Tibial nerve (tissue), 4 donors: ENCODE results near the gene DGUOK.

Experiments used
- EP300 ChIP-seq, 2 donors: sonication (generic); formaldehyde crosslinking; IDR thresholded peaks; one replicate each; pipeline ENCODE4 v1.6.1; 2017; ENCODE audit warnings: antibody characterized with exemption in 2 of 2, mild to moderate bottlenecking in 1 of 2
- POLR2A ChIP-seq, 2 donors: fragments of 450-650 bp; IDR thresholded peaks; one replicate each; pipeline ENCODE4 v1.6.1; 2017; ENCODE audit warnings: antibody characterized with exemption in 2 of 2, mild to moderate bottlenecking in 2 of 2, moderate library complexity in 2 of 2
- TF ChIP-seq, protein P1 (sequence below), 5 experiments: fragments of 200-600 bp in 3 of 5; fragments of 450-650 bp in 2 of 5; sonication (generic) in 3 of 5; IDR thresholded peaks; one replicate each; pipeline ENCODE4 v1.5.1; 2016 to 2019; ENCODE audit warnings: antibody characterized with exemption in 5 of 5, mild to moderate bottlenecking in 3 of 5, moderate library complexity in 2 of 5

- TF ChIP-seq, protein P1, sequence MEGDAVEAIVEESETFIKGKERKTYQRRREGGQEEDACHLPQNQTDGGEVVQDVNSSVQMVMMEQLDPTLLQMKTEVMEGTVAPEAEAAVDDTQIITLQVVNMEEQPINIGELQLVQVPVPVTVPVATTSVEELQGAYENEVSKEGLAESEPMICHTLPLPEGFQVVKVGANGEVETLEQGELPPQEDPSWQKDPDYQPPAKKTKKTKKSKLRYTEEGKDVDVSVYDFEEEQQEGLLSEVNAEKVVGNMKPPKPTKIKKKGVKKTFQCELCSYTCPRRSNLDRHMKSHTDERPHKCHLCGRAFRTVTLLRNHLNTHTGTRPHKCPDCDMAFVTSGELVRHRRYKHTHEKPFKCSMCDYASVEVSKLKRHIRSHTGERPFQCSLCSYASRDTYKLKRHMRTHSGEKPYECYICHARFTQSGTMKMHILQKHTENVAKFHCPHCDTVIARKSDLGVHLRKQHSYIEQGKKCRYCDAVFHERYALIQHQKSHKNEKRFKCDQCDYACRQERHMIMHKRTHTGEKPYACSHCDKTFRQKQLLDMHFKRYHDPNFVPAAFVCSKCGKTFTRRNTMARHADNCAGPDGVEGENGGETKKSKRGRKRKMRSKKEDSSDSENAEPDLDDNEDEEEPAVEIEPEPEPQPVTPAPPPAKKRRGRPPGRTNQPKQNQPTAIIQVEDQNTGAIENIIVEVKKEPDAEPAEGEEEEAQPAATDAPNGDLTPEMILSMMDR (IDR thresholded peaks at IDR 0.05) = no peak
- TF ChIP-seq POLR2A (IDR thresholded peaks at IDR 0.05) = no peak
- TF ChIP-seq EP300 (IDR thresholded peaks at IDR 0.05) = no peak
Measured at GRCh38 chr2:74004212-74005182, 77.8 kb downstream of the DGUOK start.
